Motor neuron (in vitro differentiated cells): ENCODE measurements around the gene ATM. TPM values are rescaled to one million over a fixed set of nuclear protein-coding genes. Genes with fewer than 3 reads are reported as not detected.
"Not testable (repeated sequence)": the region's sequence is repeated elsewhere in the genome, so short reads cannot be mapped to it uniquely, and the experiment has no call there.

Source experiments
- ATAC-seq, 8 experiments: fragments of 200-7000 bp; cut with Tn5 transposase; replicated peaks in 6 of 8; 2 replicates each; pipeline ENCODE4 v1.8.0; 2021; ENCODE audit warnings: mild to moderate bottlenecking in 8 of 8, moderate library complexity in 8 of 8
- H3K27ac ChIP-seq, 2 donors: fragments of 250-450 bp; sonication (Bioruptor Pico); 2 replicates each; pipeline ENCODE4 v1.9.0; 2021; ENCODE audit warnings: antibody characterized with exemption in 2 of 2, mild to moderate bottlenecking in 2 of 2, moderate library complexity in 1 of 2
- H3K4me1 ChIP-seq, 2 donors: fragments of 250-450 bp; sonication (Bioruptor Pico); replicated peaks in 1 of 2; 2 replicates each; pipeline ENCODE4 v1.6.1; 2021; ENCODE audit warnings: antibody characterized with exemption in 2 of 2, mild to moderate bottlenecking in 2 of 2, moderate library complexity in 1 of 2
- H3K4me3 ChIP-seq, 5 donors: fragments of 250-450 bp; sonication (Bioruptor Pico); 2 replicates each; pipeline ENCODE4 v1.9.0; 2021; ENCODE audit warnings: antibody characterized with exemption in 5 of 5, mild to moderate bottlenecking in 5 of 5, moderate library complexity in 4 of 5
- WGBS, 10 experiments: fragments of 450-650 bp; shearing (Covaris generic); methylation state at CpG; one replicate each; pipeline ENCODE4 v1.0.0; 2022; 5-methylcytosine and 5-hydroxymethylcytosine counted together
- in situ Hi-C, 9 experiments: fragments of 400-800 bp; cut with MboI; loops; one replicate each; pipeline ENCODE4 v1.15.0; 2021; ENCODE audit warnings: low sequenced_read_pairs in 9 of 9, low pct_unique_long_range_greater_than_20kb in 2 of 9; ENCODE audit not compliant: unreplicated experiment in 9 of 9
- total RNA-seq, 8 experiments: library from RNA; unstranded; fragments of 300-600 nt; gene quantifications; 2 replicates each; pipeline versions ENCODE4 v1.2.3 to v1.2.4, GENCODE V29; 2022

The ATM gene
- total RNA-seq, 8 experiments from 2014 or later: 41.2 to 132 (median 59.1) TPM

DNA sequence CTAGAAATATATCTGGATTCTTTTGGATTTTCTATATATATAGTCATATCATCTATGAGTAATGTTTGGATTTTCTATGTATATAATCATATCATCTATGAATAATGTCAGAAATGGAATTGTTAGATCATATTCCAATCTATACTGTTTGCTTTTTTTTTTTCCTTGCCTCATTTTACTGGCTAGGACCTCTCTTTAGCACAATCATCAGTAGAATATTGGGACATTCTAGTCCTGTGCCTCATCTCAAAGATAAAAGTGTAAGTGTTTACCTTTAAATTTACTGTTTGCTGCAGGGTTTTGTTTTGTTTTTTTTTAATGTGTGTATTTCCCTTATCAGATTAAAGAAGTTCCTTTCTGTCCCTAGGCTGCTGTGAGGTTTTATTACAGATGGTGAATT is 147.4 kb downstream of the ATM start:
- H3K4me1 ChIP-seq: no peaks in the 10 kb centered on the region
- no peak for ATAC-seq
- H3K4me3 ChIP-seq: no peak overlapping the region
- no peak overlapping the region for H3K27ac ChIP-seq
- in situ Hi-C loops: no loop called here

DNA sequence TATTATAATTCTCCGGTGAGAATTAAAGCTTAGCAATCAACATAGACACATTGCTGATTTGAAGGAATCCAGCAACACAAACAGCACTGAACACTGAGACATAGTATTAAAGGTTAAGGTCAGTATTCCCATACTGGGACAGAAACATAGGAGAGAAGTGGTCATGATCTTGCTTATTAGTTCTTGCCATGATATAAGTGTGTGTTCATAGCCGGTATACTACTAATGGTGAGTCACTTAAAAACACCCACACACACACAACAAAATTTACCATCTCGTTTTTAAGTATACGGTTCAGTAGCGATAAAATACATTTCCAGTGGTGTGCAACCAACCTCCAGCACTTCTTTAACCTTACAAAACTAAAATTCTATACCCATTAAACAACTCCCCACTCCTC is 148.1 kb downstream of the ATM start:
- ATAC-seq: no peak
- in situ Hi-C loops: no loop called here
- WGBS, 10 experiments: 38 to 100% (median 73%) methylated on average over 1 to 5 of the region's 5 CpGs; no CpG with 5 or more reads in 1 of the 10 experiments
- Histone ChIP-seq H3K27ac (no peak overlapping the region), H3K4me1 (no peaks in the 10 kb centered on the region), H3K4me3 (no peak overlapping the region)

DNA sequence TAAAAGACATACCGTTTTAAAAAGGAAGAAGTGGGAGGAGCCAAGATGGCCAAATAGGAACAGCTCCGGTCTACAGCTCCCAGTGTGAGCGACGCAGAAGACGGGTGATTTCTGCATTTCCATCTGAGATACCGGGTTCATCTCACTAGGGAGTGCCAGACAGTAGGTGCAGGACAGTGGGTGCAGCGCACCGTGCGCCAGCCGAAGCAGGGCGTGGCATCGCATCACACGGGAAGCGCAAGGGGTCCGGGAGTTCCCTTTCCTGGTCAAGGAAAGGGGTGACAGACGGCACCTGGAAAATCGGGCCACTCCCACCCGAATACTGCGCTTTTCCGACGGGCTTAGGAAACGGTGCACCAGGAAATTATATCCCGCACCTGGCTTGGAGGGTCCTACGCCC is 150.6 kb downstream of the ATM start:
- ATAC-seq, H3K4me3 ChIP-seq, H3K27ac ChIP-seq, H3K4me1 ChIP-seq, in situ Hi-C loops: not testable (repeated sequence)
- WGBS, 10 experiments: 73 to 100% (median 100%) methylated on average over 1 to 3 of the region's 24 CpGs; no CpG with 5 or more reads in 7 of the 10 experiments

DNA sequence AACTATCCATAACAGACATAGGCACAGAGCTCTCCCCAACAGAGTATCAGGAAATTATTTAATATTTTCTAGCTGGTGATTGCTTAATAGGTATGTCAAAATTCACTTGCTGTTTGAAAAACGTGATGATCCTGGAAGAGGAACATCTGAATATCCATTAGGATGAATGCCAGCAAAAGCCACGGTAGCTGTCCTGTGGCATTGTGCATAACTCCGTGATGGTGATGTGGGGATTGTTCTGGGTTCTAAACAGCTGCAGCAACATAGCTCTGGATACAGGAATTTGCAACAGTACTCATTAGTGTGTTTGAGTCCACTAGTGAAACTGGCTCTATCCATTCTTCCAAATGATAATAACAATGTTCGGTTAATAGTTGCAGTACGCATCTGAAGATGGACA is 165.7 kb downstream of the ATM start:
- no peaks in the 10 kb centered on the region for H3K4me1 ChIP-seq
- WGBS, 10 experiments: 62 to 90% (median 71%) methylated on average over 2 to 5 of the region's 5 CpGs; no CpG with 5 or more reads in 1 of the 10 experiments
- H3K27ac ChIP-seq: no peak overlapping the region
- ATAC-seq: no peak
- H3K4me3 ChIP-seq: no peak overlapping the region
- in situ Hi-C loops: no loop called here

DNA sequence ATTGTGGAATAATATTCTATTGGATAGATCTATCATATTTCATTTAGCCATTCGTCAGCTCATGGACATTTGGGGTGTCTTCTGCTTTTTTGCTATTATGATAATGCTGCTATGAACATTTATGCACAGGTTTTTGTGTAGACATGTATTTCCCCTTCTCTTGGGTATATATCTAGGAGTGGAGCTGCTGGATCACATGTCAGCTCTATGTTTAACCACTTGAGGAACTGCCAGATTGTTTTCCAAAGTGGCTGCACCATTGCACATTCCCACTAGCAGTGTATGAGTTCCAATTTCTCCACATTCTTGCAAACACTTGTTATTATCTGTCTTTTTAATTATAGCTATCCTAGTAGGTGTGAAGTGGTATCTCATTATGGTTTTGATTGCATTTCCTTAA is 169.5 kb downstream of the ATM start:
- in situ Hi-C loops: no loop called here
- Histone ChIP-seq H3K4me3 (no peak overlapping the region), H3K4me1 (no peaks in the 10 kb centered on the region), H3K27ac (no peak overlapping the region)
- 0 to 100% (median 80%) methylated on average over 1 of the region's 1 CpG; no CpG with 5 or more reads in 3 of the 10 experiments for WGBS, 10 experiments
- ATAC-seq: no peak

DNA sequence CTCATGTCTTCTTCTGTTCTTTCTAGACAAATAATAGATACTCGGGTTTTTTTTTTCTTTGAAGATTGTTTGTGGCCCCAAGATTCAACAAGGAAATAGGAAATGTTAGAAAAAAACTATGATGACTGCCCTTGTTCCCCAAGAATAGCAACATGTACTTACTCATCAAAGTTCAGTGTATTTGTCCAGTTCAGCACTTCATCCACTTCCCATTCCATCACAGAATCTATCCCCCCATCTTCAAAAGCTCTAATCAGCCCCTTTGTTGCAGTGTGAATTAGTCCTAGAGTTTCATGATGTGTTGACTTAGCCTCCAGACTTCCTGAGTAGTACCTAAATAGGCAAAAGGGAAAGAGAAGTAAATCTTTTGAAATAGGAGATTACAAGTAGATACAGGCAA is 170.2 kb downstream of the ATM start:
- ATAC-seq: no peak
- in situ Hi-C loops: no loop called here

DNA sequence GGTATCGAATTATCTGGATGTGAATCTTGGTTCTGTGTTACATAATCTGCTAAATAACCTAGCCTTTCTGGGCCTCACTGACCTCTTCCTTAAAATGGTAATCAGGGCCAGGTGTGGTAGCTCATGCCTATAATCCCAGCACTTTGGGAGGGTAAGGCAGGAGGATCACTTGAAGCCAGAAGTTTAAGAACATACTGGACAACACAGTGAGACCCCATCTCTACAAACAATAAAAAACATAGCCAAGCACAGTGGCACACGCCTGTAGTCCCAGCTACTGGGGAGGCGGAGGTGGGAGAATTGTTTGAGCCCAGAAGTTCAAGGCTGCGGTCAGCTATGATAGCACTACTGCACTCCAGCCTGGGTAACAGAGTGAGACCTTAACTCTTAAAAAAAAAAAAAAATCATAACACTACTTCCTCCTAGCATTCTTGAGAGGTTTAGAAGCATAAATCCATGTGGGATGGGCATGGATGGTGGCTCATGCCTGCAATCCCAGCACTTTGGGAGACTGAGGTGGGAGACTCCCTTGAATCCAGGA is 171.9 kb downstream of the ATM start:
- 13 to 100% (median 92%) methylated on average over 1 to 3 of the region's 4 CpGs; no CpG with 5 or more reads in 4 of the 10 experiments for WGBS, 10 experiments
- H3K27ac ChIP-seq: no peak overlapping the region

More for the DNA sequence above, 170.2 kb downstream of the ATM start:
- Histone ChIP-seq H3K27ac (no peak overlapping the region), H3K4me1 (no peaks in the 10 kb centered on the region), H3K4me3 (no peak overlapping the region)
- WGBS, 10 experiments: 0 to 83% (median 50%) methylated on average over 1 of the region's 1 CpG

DNA sequence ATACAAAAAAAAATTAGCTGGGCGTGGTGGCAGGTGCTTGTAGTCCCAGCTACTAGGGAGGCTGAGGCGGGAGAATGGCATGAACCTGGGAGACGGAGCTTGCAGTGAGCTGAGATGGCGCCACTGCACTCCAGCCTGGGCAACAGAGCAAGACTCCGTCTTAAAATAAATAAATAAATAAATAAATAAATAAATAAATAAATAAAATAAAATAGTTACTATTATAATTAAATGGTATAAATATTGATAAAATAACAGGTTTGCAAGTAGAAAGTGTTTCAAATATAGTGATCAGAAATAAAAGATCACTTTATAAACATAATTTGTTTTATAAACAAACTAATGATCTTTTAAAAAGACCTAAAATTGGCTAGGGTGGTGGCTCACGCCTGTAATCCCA is 173.8 kb downstream of the ATM start:
- H3K27ac ChIP-seq, H3K4me1 ChIP-seq, H3K4me3 ChIP-seq, in situ Hi-C loops, ATAC-seq: not testable (repeated sequence)
- 71 to 96% (median 82%) methylated on average over 1 to 6 of the region's 6 CpGs; no CpG with 5 or more reads in 1 of the 10 experiments for WGBS, 10 experiments

More for the DNA sequence above, 171.9 kb downstream of the ATM start:
- H3K4me3 ChIP-seq: no peak overlapping the region
- in situ Hi-C loops: no loop called here
- ATAC-seq: no peak
- H3K4me1 ChIP-seq: no peaks in the 10 kb centered on the region

DNA sequence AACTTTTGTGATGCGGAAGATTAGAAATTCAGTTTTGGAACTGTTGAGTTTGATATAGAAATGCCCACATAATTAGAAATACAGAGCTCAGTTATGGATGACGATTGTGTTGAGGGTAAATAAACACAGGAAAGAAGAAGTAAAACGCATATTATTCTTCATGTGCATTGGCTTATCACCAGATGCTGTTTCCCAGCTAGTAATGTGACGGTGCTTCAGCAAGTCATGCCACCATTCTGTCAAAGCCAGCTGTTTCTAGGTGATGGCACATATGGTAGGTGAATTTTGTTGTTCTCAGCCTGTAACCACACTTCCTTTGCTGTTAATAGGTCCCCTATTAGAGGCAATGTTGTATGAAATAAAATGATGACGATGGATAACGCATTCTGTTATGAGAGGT is 175.6 kb downstream of the ATM start:
- 46 to 93% (median 87%) methylated on average over 3 to 6 of the region's 6 CpGs; no CpG with 5 or more reads in 1 of the 10 experiments for WGBS, 10 experiments
- no peak overlapping the region for H3K4me3 ChIP-seq
- H3K4me1 ChIP-seq: no peaks in the 10 kb centered on the region
- ATAC-seq: no peak
- in situ Hi-C loops: no loop called here
- no peak overlapping the region for H3K27ac ChIP-seq

DNA sequence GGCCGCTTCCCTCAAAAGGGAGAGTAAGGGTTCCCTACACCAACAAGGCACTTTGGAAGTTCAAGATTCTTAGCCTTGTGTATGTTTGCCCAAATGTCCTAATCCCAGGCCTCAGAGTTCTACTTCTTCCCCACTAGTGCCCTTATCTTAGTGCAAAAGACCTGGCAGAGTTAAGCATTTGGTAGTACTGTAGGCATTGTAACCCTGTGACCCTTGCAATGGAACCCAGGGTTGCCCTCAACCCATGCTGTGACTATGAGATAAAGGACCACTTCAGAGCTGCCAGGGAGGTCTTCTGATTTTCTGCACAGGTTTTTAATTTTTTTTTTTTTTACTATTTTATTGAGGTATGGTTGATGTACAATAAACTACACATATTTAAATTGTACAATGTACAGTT is 179.4 kb downstream of the ATM start:
- Histone ChIP-seq H3K4me3 (no peak overlapping the region), H3K27ac (no peak overlapping the region), H3K4me1 (no peaks in the 10 kb centered on the region)
- in situ Hi-C loops: no loop called here
- no peak for ATAC-seq
- WGBS, 10 experiments: 100% methylated on average over 1 of the region's 1 CpG; no CpG with 5 or more reads in 9 of the 10 experiments

DNA sequence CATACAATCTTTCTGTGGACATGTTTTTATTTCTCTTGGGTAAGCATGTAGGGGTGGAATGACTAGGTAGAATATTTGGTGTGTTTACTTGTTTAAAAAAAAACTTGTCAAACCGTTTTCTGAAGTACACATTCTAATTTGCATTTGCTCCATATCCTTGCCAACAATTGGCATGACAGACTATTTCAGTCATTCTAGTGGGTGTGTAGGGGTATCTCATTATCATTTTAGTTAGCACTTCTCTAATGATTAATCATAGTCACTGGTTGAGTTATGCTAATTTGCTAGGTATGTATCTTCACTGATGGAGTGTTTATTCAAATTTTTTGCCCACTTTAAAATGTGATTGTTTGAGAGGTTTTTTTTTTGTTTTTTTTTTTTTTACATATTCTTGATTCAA is 180.2 kb downstream of the ATM start:
- no peak overlapping the region for H3K4me3 ChIP-seq
- 0 to 100% (median 64%) methylated on average over 1 of the region's 1 CpG for WGBS, 10 experiments
- no peaks in the 10 kb centered on the region for H3K4me1 ChIP-seq
- no peak overlapping the region for H3K27ac ChIP-seq
- peak in 2 of 8 experiments; percentile 43 to 50 for ATAC-seq
- in situ Hi-C loops: no loop called here

DNA sequence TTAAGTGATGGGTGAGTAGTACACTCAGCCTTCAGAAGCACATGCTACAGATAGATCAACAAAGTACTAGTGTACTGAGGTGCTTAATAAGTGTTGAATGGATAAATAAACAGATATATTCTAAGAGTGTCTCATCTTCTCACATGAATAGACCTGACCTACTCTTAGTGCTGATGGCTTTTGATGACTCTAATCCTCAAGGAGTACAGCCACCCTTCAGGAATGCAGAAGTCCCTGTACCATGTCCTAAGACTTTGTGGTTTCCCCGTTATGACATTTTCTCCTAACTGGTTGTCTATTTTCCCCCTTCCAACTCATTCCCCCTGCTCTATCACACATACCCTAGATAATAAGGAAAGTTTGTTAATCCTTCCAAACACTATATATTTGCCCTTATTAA is 182.8 kb downstream of the ATM start:
- no peak for ATAC-seq
- 29 to 100% (median 73%) methylated on average over 1 of the region's 1 CpG; no CpG with 5 or more reads in 4 of the 10 experiments for WGBS, 10 experiments
- in situ Hi-C loops: no loop called here

DNA sequence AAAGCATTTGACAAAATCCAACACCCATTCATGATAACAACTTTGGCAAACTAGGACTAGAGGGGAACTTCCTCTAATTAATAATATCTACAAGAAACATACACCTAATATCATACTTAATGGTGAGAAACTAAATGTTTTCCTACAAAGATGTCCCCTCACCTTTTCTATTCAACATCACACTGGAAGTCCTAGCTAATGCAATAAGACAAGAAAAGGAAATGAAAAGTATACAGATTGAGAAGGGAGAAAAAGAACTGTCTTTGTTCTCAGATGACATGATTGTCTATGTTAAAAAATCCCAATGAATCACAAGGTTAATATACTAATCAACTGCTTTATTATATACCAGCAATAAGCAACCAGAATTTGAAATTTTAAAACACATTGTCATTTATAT is 192.1 kb downstream of the ATM start:
- Histone ChIP-seq H3K4me1 (no peaks in the 10 kb centered on the region), H3K4me3 (no peak overlapping the region), H3K27ac (no peak overlapping the region)
- in situ Hi-C loops: no loop called here
- ATAC-seq: no peak

More for the DNA sequence above, 182.8 kb downstream of the ATM start:
- Histone ChIP-seq H3K4me1 (no peaks in the 10 kb centered on the region), H3K4me3 (no peak overlapping the region), H3K27ac (no peak overlapping the region)

DNA sequence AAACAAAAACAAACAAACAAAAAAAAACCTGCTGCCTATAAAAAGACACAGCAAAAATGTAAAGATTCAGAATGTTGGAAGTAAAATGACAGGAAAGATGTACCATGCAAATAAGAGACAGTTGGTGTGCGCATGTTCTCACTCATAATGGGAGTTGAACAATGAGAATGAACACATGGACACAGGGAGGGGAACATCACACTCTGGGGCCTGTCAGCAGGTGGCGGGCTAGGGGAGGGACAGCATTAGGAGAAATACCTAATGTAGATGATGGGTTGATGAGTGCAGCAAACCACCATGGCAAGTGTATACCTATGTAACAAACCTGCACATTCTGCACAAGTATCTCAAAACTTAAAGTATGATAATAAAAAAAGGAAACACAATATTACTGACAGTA is 194.7 kb downstream of the ATM start:
- in situ Hi-C loops, H3K27ac ChIP-seq, H3K4me3 ChIP-seq, H3K4me1 ChIP-seq: not testable (repeated sequence)
- WGBS, 10 experiments: 35 to 100% (median 93%) methylated on average over 1 to 2 of the region's 2 CpGs; no CpG with 5 or more reads in 3 of the 10 experiments
- ATAC-seq: peak in 3 of 8 experiments; percentile 55 to 58 (median 56)
